ENCODE measurements around the gene HPS4. TPM values are rescaled to one million over a fixed set of nuclear protein-coding genes. Genes with fewer than 3 reads are reported as not detected.

The HPS4 gene
- total RNA-seq, 1 experiment from 2014 or later: 35.4 TPM

DNA sequence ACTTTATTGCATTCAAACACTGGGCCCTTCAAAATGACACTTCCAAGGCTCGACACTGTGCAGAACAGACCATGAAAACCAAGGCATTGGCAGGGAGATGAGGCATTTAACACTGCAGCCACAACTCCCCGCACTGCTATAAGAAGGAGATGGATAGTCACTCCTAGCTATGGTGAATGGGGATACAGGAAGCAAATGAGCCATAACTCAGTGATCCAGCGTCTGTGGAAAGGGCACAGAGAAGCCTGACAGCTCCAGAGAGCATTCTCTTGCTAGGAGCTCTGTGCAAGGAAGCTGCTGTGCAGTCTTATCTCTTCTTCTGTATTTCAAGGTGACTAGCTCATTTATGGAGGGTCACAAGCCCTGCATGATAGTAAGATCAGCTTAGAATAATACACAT is 20.9 kb downstream of the HPS4 start:
- Histone ChIP-seq H4K20me1 (ENCODE audit: insufficient read depth) (peaks cover 4% of the 10 kb centered on the region; the same call in 1 of the 2 replicates), H3K9ac (ENCODE audit: low read length) (no peak overlapping the region), H3K9me2 (ENCODE audit: insufficient read depth) (no peaks in the 10 kb centered on the region), H3K4me1 (ENCODE audit: control insufficient read depth in 1 of 2, insufficient read depth in 2 of 2, low read length in 2 of 2) (peaks cover 0 to 7% of the 10 kb centered on the region in 2 experiments; a peak in 3 of 4 replicates), H3K27me3 (ENCODE audit: insufficient read depth, low read length) (no peaks in the 10 kb centered on the region), H3K27ac (ENCODE audit: low read depth, low read length) (no peak overlapping the region), H3K4me3 (replicated peaks in 1 of 2; ENCODE audit: low read depth in 1 of 2, low read length in 2 of 2) (no peak overlapping the region), H3K4me2 (ENCODE audit: low read length) (no peak overlapping the region), H3K79me2 (ENCODE audit: insufficient read depth, low read length) (peaks cover 14% of the 10 kb centered on the region), H3K9me3 (ENCODE audit: control insufficient read depth in 1 of 2, insufficient read depth in 1 of 2, low read depth in 1 of 2, low read length in 2 of 2) (no peaks in the 10 kb centered on the region), H3K36me3 (ENCODE audit: control insufficient read depth in 1 of 2, insufficient read depth in 2 of 2, low read length in 2 of 2) (peaks cover 27 to 32% of the 10 kb centered on the region in 2 experiments; a peak in 3 of 4 replicates), H2AFZ (ENCODE audit: low read depth, low read length, poor library complexity, severe bottlenecking) (no peak overlapping the region)
- BruUV-seq (replicated peaks): no TSS peak
- ChIA-PET POLR2A (interaction anchor here (1.3 kb wide), 1 partner anchor 98 kb away, joined by 3 read pairs; no protein-coding TSS in a partner anchor), RAD21 (ENCODE audit: low non-redundant PET in 1 of 2, low total read pairs in 2 of 2, uncharacterized antibody in 2 of 2, unreplicated experiment in 2 of 2) (interaction anchor here in 1 of 2 experiments (0.7 to 1.2 kb wide), 2 partner anchors 98 to 207 kb away, joined by 3 read pairs; no protein-coding TSS in a partner anchor), CTCF (interaction anchor here (0.6 to 3.9 kb wide), 4 partner anchors 83 to 98 kb away, joined by 3 to 35 read pairs (median 9); no protein-coding TSS in a partner anchor)
- ATAC-seq (no peak), DNase-seq (ENCODE audit: low read depth, low spot score) (no peak)
- intact Hi-C loops (cut with micrococcal nuclease): no loop called here
- TF ChIP-seq, protein P1, sequence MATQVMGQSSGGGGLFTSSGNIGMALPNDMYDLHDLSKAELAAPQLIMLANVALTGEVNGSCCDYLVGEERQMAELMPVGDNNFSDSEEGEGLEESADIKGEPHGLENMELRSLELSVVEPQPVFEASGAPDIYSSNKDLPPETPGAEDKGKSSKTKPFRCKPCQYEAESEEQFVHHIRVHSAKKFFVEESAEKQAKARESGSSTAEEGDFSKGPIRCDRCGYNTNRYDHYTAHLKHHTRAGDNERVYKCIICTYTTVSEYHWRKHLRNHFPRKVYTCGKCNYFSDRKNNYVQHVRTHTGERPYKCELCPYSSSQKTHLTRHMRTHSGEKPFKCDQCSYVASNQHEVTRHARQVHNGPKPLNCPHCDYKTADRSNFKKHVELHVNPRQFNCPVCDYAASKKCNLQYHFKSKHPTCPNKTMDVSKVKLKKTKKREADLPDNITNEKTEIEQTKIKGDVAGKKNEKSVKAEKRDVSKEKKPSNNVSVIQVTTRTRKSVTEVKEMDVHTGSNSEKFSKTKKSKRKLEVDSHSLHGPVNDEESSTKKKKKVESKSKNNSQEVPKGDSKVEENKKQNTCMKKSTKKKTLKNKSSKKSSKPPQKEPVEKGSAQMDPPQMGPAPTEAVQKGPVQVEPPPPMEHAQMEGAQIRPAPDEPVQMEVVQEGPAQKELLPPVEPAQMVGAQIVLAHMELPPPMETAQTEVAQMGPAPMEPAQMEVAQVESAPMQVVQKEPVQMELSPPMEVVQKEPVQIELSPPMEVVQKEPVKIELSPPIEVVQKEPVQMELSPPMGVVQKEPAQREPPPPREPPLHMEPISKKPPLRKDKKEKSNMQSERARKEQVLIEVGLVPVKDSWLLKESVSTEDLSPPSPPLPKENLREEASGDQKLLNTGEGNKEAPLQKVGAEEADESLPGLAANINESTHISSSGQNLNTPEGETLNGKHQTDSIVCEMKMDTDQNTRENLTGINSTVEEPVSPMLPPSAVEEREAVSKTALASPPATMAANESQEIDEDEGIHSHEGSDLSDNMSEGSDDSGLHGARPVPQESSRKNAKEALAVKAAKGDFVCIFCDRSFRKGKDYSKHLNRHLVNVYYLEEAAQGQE (IDR thresholded peaks at IDR 0.05; ENCODE audit: low read depth): no peak
- TF ChIP-seq RAD21 (IDR thresholded peaks at IDR 0.05; ENCODE audit: low read depth) (no peak), CBX3 (IDR thresholded peaks at IDR 0.05; ENCODE audit: low read depth) (no peak), YY1 (IDR thresholded peaks at IDR 0.05; ENCODE audit: extremely low read depth, insufficient replicate concordance, low read depth, low read length) (no peak), TCF7L2 (IDR thresholded peaks at IDR 0.05; ENCODE audit: borderline replicate concordance, extremely low read depth, insufficient read depth, insufficient read length) (no peak), EGR1 (IDR thresholded peaks at IDR 0.05; ENCODE audit: low read depth) (no peak), SP1 (IDR thresholded peaks at IDR 0.05; ENCODE audit: low read depth) (no peak), SIN3A (IDR thresholded peaks at IDR 0.05; ENCODE audit: low read depth) (no peak), ZFX (IDR thresholded peaks at IDR 0.05) (no peak)
- TF ChIP-seq, protein P2, sequence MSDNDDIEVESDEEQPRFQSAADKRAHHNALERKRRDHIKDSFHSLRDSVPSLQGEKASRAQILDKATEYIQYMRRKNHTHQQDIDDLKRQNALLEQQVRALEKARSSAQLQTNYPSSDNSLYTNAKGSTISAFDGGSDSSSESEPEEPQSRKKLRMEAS (IDR thresholded peaks at IDR 0.05): no peak
- TF ChIP-seq, protein P3, sequence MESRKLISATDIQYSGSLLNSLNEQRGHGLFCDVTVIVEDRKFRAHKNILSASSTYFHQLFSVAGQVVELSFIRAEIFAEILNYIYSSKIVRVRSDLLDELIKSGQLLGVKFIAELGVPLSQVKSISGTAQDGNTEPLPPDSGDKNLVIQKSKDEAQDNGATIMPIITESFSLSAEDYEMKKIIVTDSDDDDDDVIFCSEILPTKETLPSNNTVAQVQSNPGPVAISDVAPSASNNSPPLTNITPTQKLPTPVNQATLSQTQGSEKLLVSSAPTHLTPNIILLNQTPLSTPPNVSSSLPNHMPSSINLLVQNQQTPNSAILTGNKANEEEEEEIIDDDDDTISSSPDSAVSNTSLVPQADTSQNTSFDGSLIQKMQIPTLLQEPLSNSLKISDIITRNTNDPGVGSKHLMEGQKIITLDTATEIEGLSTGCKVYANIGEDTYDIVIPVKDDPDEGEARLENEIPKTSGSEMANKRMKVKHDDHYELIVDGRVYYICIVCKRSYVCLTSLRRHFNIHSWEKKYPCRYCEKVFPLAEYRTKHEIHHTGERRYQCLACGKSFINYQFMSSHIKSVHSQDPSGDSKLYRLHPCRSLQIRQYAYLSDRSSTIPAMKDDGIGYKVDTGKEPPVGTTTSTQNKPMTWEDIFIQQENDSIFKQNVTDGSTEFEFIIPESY (IDR thresholded peaks at IDR 0.05; ENCODE audit: extremely low read depth, insufficient replicate concordance, low read length): no peak
